NB4 (cell line): ENCODE measurements around the gene NKIRAS2.

Source experiments
- POLR2A ChIP-seq: IDR thresholded peaks from 2 replicates; pipeline ENCODE4 v1.6.1; 2011; ENCODE audit warnings: mild to moderate bottlenecking; ENCODE audit not compliant: insufficient read length; ENCODE audit errors: extremely low read depth
- TF ChIP-seq, protein P1 (sequence below): IDR thresholded peaks from one replicate; pipeline ENCODE4 v1.5.1; 2012; ENCODE audit warnings: low read depth, low read length
- TF ChIP-seq, protein P2 (sequence below): IDR thresholded peaks from 2 replicates; pipeline ENCODE4 v1.6.1; 2011; ENCODE audit warnings: low read depth, low read length

DNA sequence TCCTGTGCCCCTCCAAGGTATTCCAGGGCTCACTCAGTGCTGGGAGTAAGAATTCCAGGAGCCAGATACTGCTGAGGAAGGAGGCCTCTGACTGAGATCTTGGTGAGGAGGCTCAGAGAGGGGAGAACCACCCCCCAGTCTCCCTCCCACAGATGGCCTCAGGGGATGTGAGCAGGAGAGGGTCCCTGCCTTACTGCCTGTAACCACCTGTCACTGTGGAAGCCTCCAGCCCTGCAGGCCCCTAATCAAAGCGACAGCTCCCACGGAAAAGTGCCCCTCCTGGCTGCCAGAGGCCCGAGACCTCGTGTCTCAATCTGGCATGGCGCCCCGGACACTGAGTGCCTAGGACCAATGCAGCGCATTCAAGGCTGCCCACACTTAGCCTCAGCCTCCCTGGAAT lies 38.2 kb downstream of the NKIRAS2 start:
- TF ChIP-seq, protein P1, sequence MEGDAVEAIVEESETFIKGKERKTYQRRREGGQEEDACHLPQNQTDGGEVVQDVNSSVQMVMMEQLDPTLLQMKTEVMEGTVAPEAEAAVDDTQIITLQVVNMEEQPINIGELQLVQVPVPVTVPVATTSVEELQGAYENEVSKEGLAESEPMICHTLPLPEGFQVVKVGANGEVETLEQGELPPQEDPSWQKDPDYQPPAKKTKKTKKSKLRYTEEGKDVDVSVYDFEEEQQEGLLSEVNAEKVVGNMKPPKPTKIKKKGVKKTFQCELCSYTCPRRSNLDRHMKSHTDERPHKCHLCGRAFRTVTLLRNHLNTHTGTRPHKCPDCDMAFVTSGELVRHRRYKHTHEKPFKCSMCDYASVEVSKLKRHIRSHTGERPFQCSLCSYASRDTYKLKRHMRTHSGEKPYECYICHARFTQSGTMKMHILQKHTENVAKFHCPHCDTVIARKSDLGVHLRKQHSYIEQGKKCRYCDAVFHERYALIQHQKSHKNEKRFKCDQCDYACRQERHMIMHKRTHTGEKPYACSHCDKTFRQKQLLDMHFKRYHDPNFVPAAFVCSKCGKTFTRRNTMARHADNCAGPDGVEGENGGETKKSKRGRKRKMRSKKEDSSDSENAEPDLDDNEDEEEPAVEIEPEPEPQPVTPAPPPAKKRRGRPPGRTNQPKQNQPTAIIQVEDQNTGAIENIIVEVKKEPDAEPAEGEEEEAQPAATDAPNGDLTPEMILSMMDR, result no peak
- TF ChIP-seq, protein P2, sequence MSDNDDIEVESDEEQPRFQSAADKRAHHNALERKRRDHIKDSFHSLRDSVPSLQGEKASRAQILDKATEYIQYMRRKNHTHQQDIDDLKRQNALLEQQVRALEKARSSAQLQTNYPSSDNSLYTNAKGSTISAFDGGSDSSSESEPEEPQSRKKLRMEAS, result no peak
- no peak for TF ChIP-seq POLR2A
